Measurements from ENCODE around the gene CD276.
"Not testable (repeated sequence)": the region's sequence is repeated elsewhere in the genome, so short reads cannot be mapped to it uniquely, and the experiment has no call there.

The CD276 gene

GRCh38 chr15:73714695-73715301 is 30.6 kb downstream of the CD276 start:
- DNase-seq = no peak

GRCh38 chr15:73715417-73715816 is 31.2 kb downstream of the CD276 start:
- DNase-seq = no peak

GRCh38 chr15:73716417-73716816 is 32.2 kb downstream of the CD276 start:
- DNase-seq = no peak

GRCh38 chr15:73717206-73717605 is 33.0 kb downstream of the CD276 start:
- no peak for DNase-seq

- DNase-seq = no peak
Observed at GRCh38 chr15:73717802-73718201, 33.6 kb downstream of the CD276 start.

- DNase-seq = no peak
Observed at GRCh38 chr15:73718694-73719093, 34.5 kb downstream of the CD276 start.

- DNase-seq = no peak
Observed at GRCh38 chr15:73722425-73722824, 38.2 kb downstream of the CD276 start.

- no peak for DNase-seq
Observed at GRCh38 chr15:73723191-73723590, 39.0 kb downstream of the CD276 start.

- no peak for DNase-seq
Observed at GRCh38 chr15:73724212-73724611, 40.0 kb downstream of the CD276 start.

GRCh38 chr15:73727330-73727976 is 43.3 kb downstream of the CD276 start:
- no peak for DNase-seq

GRCh38 chr15:73732051-73732450 is 47.9 kb downstream of the CD276 start:
- DNase-seq = not testable (repeated sequence)

GRCh38 chr15:73732930-73733329 is 48.7 kb downstream of the CD276 start:
- no peak for DNase-seq

- DNase-seq = no peak
Observed at GRCh38 chr15:73737535-73737934, 53.4 kb downstream of the CD276 start.

GRCh38 chr15:73740152-73741048 is 56.2 kb downstream of the CD276 start:
- no peak for DNase-seq

GRCh38 chr15:73741321-73741836 is 57.2 kb downstream of the CD276 start:
- DNase-seq = no peak

- no peak for DNase-seq
Observed at GRCh38 chr15:73744293-73744692, 60.1 kb downstream of the CD276 start.

- DNase-seq = no peak
Observed at GRCh38 chr15:73745073-73745472, 60.9 kb downstream of the CD276 start.

GRCh38 chr15:73746261-73746660 is 62.1 kb downstream of the CD276 start:
- no peak for DNase-seq

- DNase-seq = no peak
Observed at GRCh38 chr15:73746883-73747282, 62.7 kb downstream of the CD276 start.

- DNase-seq = no peak
Observed at GRCh38 chr15:73747847-73748590, 63.8 kb downstream of the CD276 start.

GRCh38 chr15:73748730-73749129 is 64.5 kb downstream of the CD276 start:
- no peak for DNase-seq

- DNase-seq = no peak
Observed at GRCh38 chr15:73749533-73749932, 65.3 kb downstream of the CD276 start.

- DNase-seq = no peak
Observed at GRCh38 chr15:73749971-73750370, 65.8 kb downstream of the CD276 start.
